HG02970 (cell line): Measurements from ENCODE around the gene SLC22A1.

ENCODE experiments used
- ATAC-seq: cut with Tn5 transposase; IDR thresholded peaks from one replicate; pipeline ENCODE4 v1.9.1; 2021; ENCODE audit warnings: mild to moderate bottlenecking, moderate library complexity, moderate number of reproducible peaks; ENCODE audit not compliant: unreplicated experiment, low FRiP score

The SLC22A1 gene

DNA sequence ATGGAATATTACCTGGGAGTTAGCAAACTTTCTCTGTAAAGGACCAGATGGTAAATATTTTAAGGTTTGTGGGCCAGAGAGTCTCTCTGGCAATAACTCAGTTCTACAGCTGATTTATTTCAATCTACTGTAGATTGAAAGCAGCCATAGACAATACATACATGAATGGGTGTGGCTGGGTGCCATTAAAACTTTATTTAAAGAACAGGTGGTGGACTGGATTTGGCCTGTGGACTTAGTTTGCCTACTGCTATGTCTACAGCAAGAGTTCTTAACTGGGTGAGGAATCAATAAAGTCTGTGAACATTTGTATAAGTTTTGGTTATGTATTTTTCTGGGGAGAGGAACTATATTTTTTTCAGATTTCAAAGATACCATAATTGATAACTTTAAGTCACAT is 81.9 kb downstream of the SLC22A1 start:
- ATAC-seq: no peak

DNA sequence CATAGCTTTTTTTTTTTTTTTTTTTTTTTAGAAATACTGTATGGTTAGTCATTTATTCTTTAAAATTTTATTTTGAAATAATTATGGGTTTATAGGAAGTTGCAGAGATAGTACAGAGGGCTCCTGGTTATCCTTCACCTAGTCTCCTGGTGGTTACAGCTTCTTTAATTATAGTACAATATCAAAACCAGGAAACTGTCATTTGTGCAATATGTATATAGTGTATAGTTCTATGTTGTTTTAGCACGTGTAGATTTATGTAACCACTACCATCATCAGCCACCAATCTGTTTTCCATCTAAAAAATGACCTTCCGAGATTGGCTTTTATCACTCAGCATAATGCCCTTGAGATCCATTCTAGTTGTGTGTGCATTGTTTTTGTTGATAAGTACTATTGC is 82.3 kb downstream of the SLC22A1 start:
- ATAC-seq: no peak

DNA sequence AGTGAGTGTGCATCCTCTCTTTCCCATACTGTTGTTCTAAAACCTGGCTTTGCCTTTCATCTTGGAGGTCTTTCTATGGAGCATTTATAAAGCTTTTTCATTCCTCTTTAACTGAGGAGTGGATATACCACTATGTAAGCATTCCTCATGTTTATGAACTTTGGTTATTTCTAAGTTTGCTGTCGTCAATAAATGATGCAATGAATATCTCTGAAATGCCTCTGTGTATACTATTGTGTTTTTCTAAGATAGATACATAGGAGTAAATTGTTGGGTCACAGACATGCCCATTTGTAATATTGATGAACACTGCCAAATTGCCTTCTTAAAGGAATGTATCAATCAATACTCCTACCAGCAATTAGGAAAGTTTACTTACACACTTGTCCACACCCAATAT is 83.1 kb downstream of the SLC22A1 start:
- ATAC-seq: no peak

DNA sequence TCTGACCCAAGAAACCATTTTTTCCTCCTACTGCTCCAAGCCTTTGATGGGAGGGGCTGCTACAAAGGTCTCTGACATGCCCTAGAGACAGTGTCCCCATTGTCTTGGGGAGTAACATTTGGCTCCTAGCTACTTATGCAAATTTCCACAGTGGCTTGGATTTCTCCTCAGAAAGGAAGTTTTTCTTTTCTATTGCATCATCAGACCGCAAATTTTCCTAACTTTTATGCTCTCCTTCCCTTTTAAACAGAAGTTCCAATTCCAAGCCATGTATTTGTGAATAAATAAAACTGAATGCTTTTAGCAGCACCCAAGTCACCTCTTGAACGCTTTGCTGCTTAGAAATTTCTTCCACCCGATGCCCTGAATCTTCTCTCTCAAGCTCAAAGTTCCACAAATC is 86.0 kb downstream of the SLC22A1 start:
- no peak for ATAC-seq
